NCI-H2227 (cell line): ENCODE results near the gene NOVA2.
A peak's percentile ranks its signal among the peaks of the same experiment; 100 is the strongest.

Experiments
- DNase-seq: peaks from one replicate; lab custom pipeline; 2025; ENCODE audit not compliant: unreplicated experiment; lab: John Stamatoyannopoulos, UW

The NOVA2 gene

DNA sequence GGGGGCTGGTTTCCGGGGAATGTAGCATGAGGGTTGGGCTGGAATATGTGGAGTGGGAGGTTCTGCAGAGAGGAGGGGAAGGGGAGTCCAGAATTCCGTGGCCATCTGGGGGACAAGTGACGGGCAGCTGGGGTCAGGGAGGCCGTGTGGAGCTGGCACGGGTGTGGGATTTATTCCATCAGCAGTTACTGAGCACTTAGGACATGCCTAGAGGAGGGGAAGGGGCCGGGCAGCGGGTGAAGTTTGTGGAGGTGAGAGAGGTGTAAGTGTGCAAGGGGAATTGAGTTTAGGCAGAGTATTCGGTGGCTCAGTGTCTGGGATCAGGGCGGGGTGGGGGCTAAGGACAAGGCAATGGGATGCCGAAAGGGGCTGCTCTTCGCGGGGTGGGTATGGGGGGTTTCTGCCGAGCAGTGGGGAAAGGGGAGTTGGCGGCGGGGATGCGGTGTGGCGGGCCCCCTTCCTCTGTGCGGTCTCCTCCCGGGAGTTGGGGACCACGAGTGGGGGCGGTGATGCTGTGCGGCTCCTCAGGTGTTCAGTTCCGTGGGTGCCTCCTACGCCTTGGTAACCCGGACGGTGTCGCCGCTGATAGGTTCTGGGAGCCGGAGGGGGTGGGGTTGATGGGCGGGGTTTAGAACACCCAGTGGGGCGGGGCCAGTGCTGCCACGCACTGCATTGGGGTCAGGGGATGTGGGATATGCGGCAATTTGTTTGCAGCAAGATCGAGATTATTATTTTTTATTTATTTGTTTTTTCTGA, 27.0 kb upstream of the NOVA2 start:
- DNase-seq, result peak; percentile 73

DNA sequence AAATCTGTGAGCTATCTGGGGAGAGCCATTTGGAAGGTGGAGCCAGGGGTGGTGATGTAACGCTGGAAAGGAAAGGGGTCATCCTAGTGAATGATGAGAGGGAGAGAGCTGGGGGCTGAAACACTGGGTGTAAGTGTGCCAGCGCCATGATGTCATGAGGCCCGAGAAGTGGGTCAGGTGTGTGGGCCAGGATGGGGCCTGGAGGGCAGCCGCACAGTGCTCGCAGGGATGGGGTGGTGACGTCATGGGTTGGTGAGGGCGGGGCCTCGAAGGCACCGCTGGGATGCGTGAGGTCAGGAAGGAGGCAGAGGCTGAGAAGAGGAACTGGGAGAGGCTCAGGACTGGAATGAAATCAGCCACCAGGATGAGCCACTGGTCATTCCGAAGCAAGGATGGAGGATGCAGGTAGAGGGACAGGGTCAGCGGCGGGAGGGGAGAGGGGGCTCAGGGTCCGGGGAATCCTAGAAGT, 26.0 kb upstream of the NOVA2 start:
- peak; percentile 73 for DNase-seq

DNA sequence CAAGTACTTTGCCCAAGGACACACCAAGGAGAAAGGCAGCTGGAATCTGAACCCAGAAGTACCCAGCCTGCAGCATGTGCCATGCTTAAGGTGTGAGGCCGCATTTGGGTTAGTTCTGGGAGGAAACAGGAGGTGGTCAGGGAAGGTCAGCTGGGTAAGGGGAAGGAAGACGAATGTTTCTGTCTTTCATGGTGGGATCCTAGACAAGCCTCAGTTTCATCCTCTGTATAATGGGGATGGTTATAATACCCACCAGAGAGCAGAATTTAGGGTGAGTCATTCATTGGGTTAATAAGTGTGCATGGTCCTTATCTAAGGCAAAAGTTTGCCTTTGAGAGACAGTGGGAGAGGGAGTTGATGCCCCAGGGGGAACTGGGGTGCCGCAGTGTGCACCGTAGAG, 25.2 kb upstream of the NOVA2 start:
- no peak for DNase-seq

DNA sequence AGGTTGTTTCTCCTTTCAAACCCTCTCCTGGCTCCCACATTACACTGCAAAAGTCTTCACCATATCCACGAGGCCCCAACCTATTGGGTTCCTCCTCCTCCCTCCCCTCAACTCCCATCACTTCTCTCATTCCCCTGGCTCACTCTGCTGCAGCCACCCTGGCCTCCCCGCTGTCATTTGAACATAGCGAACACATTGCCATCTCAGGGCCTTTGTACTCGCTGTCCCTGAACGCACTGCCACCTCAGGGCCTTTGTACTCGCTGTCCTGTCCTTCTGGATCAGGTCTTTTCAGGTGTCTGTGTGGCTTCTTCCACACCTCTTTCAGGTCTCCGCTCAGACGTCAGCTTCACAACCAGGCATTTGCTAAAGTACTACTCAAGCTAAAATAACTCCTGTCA, 23.3 kb upstream of the NOVA2 start:
- no peak for DNase-seq

DNA sequence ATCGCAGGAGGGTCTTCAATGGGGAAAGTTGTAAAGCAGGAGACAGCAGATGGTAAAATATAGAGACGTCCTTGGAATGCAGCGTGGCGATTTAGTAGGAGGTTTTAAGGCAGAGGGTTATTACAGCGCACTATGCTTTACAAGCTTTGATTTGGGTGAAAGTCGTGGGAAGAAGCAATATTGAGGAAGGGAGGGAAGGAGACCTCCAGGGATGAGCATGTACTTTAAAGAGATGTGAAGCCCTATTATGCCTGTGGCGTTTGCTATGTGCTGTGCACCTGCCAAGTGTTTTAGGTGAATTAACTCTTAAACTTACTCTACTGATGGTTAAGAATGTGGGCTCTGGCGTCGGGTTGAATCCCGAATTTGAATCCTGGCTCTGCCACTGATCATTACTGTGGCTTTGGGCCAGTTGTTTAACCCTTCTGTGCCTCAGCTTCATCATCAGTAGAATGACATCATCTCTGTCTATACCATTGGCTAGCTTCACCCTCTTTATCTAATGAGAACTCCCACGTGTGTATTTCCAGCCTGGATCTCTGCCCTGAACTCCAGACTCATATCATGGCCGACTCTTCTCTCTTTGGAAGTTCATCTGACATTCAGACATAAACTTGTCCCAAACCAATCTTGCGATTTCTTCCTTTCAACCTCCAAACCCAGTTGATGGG, 22.2 kb upstream of the NOVA2 start:
- DNase-seq, result no peak

DNA sequence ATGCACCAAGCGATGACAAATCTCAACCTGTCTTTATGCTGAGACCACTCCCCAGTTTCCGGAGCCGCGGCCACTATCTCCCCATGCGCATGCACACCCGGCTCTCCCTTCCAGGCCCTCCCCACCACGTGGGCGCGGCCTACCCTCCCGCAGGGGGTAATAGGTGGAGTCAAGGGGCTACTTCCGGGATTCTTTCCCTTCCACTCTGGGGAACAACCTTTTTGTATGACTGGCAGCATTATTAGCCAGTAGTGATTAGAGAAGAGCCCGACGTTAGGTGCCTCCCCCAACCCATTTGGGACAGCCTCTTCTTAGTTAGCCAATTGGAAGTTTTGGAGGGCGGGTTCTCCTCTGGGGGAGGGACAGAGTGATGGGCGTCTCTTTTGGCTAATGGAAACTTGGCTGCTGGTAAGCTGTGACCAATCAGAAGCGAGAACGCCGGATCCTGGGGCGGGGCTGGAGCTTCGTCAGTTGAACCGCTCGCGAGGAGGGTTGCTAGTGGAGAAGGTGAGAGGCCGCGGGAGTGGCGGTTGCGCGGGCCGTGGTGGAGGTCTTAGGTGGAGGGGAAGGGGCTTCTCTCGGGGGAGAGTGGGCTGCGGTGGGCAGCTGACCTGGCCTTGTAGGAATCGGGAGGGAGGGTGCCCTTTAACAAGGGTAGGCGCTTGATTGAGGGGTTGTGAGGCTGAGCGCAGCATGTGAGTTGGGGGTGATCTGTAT, 21.5 kb upstream of the NOVA2 start, which contains the start of gene CCDC61:
Gene CCDC61, plus strand, starts transcription at position 470 of the 717 bp plus-strand sequence. CDS start 7,552 bp downstream, outside the sequence.
- DNase-seq, result peak; percentile 99

DNA sequence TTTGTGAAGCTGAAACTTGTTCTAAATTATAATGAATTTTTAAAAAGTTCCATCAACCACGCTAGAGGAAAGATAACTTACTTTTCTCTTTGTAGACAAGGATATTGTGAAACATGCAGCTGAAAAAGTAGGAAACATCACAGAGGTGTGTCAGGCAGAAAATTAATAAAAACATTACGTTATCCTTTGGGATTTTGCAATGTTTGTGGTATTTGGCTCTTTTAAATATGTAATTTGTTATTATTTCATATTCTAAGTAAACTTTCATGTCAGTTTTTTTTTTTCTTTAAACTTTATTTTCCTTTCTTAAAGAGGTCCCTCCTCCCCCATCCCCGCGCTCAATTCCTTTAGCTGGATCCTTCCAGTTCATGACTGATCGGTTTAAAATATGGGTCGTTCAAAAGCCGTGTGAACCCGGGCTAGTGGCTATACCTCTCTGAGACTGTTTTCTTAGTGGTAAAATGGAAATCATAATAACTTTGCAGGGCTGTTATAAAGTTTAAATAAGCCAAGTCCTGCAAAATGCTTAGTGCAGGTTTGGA, 20.9 kb upstream of the NOVA2 start:
- DNase-seq, result no peak

DNA sequence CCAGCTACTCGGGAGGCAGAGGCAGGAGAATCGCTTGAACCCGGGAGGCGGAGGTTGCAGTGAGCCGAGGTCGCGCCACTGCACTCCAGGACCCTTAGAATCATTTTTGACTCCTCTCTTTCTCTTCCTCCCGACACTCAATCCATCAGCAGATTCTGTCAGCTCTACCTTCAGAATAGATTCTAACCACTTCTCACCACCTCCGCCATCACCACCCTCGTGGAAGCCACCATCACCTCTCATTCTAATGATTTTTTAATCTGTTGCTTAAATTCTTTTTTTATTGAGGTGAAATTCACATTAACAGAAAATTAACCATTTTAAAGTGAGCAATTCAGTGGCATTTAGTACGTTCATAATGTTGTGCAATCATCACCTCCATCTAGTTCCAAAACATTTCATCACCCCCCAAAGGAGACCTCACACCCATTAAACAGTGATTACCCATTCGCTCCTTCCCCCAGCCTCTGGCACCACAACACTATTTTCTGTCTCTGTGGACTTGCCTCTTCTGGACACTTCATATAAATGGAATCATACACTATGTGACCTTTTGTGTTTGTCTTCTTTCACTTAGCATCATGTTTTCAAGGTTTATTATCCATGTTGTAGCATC, 16.6 kb upstream of the NOVA2 start:
- no peak for DNase-seq

DNA sequence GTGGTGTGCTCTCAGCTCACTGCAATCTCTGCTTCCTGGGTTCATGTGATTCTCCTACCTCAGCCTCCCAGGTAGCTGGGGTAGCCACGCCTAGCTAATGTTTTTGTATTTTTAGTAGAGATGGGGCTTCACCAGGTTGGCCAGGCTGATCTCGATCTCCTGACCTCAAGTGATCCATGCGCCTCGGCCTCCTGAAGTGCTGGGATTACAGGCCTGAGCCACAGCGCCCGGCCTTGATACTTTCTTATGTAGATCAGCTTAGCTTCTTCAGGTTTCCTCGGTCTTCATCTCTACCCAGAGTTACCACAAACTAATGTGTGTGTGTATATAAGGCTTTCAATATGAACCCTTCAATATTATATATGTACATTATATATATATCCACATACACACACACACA, 11.7 kb upstream of the NOVA2 start:
- no peak for DNase-seq

DNA sequence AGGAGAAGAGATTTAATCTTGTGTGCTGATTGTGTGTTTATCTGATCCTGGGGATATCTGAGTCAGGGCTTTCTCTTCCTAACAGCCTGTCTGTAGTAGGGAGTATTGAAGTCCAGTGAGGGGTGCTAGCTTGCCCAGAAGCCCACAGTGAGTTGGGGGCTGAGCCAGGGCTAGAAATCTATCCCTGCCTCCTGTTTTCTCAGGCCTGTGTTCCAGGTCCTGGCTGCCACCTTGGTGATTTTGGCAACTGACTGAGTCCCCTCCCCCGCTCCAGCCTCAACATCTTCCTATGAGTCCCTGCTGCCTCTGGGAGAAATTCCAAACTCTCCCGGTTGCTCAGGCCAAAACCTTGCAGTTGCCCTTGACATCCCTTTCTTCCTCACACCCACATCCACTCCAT, 7.7 kb upstream of the NOVA2 start:
- no peak for DNase-seq

DNA sequence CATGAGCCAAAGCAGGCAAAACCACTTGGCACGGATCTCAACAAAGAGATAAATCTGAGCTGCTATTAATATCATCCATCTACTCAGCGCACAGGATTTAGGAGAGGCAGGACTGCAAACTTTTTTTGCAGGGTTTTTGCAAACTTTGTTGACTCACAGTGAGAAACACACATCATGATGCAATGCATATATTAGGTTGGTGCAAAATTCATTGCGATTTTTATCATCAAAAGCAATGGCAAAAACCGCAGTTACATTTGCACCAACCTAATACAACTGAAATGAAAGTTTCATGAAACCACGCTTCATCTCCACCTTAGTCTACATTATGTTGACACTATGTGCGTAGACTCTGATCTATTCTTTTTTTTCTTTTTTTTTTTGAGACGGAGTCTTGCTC, 4.5 kb upstream of the NOVA2 start:
- DNase-seq, result no peak

DNA sequence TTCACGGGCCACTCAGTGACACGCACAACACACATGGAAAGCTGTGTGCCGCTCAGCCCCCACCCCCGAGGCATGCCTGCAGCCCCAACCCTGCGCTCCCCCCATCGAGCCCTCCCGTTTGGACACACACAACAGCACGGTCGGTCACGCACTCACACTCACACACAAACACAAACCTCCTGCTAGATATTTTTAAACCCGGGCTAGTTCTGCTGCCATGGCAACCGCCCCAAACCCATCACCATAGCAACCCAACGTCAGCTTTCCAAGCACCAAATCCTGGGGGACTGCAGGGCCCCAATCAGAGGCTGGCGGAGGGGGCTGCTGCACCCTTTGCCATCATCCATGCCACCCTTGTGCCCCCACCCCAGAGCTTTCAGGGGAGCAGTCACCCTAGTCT, 2.5 kb upstream of the NOVA2 start:
- DNase-seq, result peak; percentile 89

DNA sequence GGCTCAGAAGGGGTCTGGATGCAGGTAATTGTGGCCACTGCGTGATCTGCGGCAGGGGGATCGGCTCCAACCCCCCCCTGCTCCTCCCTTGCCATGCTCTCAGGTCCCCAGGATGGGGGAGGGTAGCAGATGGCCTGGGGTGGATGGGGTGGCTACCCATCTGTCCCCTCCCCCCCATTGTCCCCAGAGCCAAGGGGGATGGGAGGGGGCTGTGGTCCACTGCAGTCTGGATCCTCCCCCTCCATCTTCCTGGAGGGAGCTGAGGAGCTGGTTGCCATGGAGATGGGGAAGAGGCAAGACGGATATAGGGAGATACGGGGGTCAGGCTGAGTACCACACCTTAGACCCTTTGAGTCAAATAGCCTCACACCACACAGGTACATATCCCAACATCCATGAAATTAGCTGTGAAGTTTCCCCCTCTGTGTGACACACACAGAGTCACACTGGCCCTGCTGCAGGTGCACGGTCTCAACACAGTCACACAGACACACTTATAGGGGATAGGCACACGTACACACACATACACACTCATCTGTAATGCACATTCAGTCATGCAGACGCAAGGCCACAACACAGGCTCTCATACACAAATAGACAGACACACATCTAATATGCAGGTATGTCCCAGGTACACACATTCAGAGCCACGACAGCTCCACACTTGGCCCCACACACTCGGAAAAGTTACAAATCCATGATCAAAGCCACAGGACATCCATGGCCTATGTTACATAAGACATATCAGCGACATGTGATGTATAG, 1.8 kb upstream of the NOVA2 start:
- peak; percentile 78 for DNase-seq

DNA sequence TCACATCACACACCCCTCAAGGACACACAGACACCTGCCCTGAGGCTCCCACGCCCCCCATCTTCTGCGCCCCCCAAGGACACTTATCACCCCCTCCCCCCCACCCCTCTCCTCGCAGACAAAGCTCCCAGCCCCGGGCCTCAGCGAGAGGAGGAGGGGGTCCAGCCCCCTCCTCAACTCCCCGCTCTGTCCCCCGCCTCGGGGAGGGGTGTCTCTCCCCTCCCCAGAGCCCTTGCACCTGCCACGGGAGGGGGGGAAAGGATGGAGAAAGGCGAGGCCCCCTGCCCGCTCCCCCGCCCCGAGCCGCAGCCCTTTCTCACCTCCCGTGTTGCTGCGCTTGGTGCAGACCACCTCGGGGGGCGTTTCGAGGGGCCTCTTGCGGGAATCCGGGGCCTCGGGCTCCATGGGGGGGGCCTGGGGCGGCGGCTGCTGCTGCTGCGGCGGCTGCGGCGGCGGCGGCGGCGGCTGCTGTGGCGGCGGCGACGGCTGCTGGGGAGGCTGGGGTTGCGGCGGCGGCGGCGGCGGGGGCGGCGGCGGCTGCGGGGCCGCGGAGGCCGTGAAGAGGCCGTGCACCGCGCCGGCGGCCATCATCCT, 621 bp downstream of the NOVA2 start:
- no peak for DNase-seq

DNA sequence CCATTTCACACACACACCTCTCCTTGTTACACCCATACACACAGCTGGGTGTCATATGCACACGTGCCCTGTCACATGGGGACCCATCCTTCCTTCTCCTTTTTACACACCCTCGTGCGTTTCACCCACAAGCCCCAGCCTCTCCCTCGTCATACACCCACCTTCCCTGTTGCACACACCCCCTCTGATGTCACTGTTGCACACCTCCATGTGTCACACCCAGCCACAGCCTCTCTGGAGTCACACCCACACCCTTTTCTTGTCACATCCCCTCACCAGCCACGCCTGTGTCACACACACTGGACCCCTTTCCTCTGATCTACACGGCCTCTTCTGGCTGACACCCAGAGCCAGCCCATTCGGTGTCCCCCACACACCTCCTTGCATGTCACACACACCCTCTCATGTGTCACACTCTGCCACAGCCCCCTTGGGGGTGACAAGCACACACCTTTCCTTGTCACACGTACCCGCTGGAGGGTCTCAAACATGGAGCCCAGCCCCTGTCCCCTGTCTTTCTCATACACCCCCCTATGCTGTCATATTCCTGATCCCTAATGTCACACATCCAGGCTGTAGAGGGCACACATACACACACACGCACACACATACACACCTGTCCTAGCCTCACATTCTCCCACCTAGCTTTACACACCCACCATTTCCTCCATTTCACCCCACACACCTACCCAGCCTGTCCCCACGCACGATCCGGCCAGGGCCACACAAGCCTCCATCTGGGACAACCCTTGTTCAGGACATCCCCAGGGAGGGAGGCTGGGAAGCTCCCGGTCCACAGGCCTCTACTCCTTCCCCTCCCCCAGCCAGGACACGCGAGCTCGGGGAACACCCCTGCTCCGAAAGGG, 1.4 kb downstream of the NOVA2 start:
- DNase-seq, result no peak

DNA sequence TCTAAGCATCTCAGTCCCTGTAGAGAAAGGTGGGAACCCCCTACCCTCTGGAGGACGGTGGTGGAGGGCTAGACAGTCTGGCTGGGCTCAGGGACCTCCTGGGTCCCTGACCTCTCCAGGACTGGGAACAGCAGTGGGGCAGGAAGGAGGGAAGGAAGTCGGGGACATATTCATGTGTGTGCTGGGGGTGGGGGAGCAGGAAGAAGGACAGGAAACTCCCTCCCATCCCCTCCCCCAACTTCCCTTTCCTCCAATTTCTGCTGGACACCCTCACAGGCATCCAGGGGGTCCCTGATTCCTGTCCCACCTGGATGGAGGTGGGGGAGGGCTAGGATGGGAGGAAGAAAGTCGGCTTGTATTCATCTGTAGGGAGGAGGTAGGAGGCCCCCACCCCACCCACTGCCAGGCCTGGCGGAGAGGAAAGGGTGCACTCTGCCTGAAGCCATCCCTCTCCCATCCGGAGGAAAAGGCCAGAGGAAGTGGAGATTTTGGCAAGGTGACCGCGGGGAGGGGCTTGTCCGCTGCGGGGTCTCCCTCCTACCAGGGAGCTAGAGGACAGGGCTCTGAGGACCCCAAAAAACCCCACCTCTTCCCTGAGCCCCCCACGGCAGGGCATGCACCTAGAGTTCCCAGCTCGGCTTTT, 2.3 kb downstream of the NOVA2 start:
- DNase-seq, result no peak

DNA sequence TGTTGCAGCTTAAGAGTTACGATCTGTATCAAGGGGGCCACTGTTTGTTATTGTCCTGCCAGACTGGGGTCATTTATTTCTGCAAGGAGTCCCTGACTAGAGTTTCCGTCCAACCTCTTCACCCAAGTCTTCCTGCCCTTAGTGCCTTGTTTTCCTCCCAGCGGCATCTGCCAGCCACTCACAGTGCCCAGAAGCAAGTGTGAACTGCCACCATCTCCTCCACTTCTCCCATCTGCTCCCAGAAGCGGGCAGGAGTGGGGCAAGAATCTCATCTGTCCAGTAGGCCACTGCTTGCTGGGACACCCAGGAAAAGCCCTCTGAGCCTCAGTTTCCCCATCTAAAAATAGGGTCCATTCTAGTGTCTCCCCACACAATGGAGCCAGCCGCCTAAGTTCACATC, 4.0 kb downstream of the NOVA2 start:
- no peak for DNase-seq

DNA sequence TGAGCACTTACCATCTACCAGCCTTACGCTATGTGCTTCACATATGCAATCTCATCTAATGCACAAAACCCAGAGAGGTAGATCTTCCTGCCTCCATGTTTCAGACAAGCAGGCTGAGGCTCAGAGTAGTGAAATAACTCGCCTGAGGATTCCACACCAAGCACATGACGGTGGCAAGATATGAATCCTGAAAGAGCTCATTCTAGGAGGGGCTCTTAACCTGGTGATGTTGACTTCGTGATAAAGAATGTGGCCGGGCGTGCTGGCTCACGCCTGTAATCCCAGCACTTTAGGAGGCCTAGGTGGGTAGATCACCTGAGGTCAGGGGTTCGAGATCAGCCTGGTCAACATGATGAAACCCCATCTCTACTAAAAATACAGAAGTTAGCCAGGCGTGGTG, 5.0 kb downstream of the NOVA2 start:
- no peak for DNase-seq

DNA sequence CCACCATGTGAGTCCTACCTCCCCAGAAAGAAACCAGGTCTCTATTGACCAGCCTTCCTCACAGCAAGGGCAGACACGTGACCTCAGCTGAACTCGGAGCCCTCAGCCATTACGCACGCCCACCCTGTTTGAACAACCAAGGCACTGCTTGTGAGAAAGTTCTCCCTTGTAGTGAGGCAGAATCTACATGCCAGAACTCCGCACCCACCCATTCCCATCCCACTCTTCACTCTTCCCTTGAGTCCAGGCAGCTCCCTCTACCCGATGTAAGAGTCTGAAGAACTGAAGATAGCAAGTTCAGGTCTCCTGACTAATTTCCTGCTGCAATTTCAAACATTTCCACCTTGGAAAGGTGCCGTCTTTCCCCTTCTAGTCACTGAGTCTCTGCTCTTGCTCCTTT, 6.4 kb downstream of the NOVA2 start:
- no peak for DNase-seq
